ENCODE results near the gene ANKRD1. TPM values are rescaled to one million over a fixed set of nuclear protein-coding genes. Genes with fewer than 3 reads are reported as not detected.
"Not testable (repeated sequence)": the region's sequence is repeated elsewhere in the genome, so short reads cannot be mapped to it uniquely, and the experiment has no call there.

Gene ANKRD1
- total RNA-seq, 2 donors from 2014 or later: 0.52 to 4.3 TPM

- 65 to 67% methylated on average over 1 of the region's 1 CpG for WGBS, 2 donors
These were observed 14.3 kb downstream of the ANKRD1 start for GRCh38 chr10:90906596-90906995.

GRCh38 chr10:90905925-90906324, 15.0 kb downstream of the ANKRD1 start:
- DNase-seq: no peak
- Histone ChIP-seq H3K9me3 (no peaks in the 10 kb centered on the region), H3K27me3 (no peaks in the 10 kb centered on the region), H3K27ac (no peak overlapping the region), H3K36me3 (replicated peaks in 1 of 2; ENCODE audit: insufficient read depth in 1 of 2, low read depth in 2 of 2) (peaks cover 0 to 2% of the 10 kb centered on the region in 2 donors), H3K4me3 (no peak overlapping the region), H3K4me1 (no peaks in the 10 kb centered on the region)
- intact Hi-C loops (cut with DNase I): no loop called here
- ATAC-seq: no peak
- 88 to 92% methylated on average over 1 of the region's 1 CpG for WGBS, 2 donors
- TF ChIP-seq POLR2A (IDR thresholded peaks at IDR 0.05) (no peak), CTCF (IDR thresholded peaks at IDR 0.05) (no peak)

More at GRCh38 chr10:90906596-90906995, 14.3 kb downstream of the ANKRD1 start:
- TF ChIP-seq CTCF (IDR thresholded peaks at IDR 0.05): no peak
- no peak for TF ChIP-seq POLR2A (IDR thresholded peaks at IDR 0.05)
- Histone ChIP-seq H3K4me1 (no peaks in the 10 kb centered on the region), H3K4me3 (no peak overlapping the region), H3K9me3 (no peaks in the 10 kb centered on the region), H3K27ac (no peak overlapping the region), H3K27me3 (no peaks in the 10 kb centered on the region), H3K36me3 (replicated peaks in 1 of 2; ENCODE audit: insufficient read depth in 1 of 2, low read depth in 2 of 2) (peaks cover 0 to 2% of the 10 kb centered on the region in 2 donors)
- ATAC-seq (no peak), DNase-seq (no peak)
- intact Hi-C loops (cut with DNase I): no loop called here

GRCh38 chr10:90896916-90897315, 24.0 kb downstream of the ANKRD1 start:
- intact Hi-C loops (cut with DNase I); ATAC-seq; H3K4me3 ChIP-seq; H3K36me3 ChIP-seq (replicated peaks in 1 of 2; ENCODE audit: insufficient read depth in 1 of 2, low read depth in 2 of 2); DNase-seq; H3K9me3 ChIP-seq; H3K27ac ChIP-seq; H3K27me3 ChIP-seq; H3K4me1 ChIP-seq: not testable (repeated sequence)
- WGBS, 2 donors: 77 to 91% methylated on average over 2 of the region's 2 CpGs

GRCh38 chr10:90893190-90893589, 27.7 kb downstream of the ANKRD1 start:
- H3K4me1 ChIP-seq: no peaks in the 10 kb centered on the region
- no peaks in the 10 kb centered on the region for H3K9me3 ChIP-seq
- peaks cover 0 to 6% of the 10 kb centered on the region in 2 donors for H3K36me3 ChIP-seq (replicated peaks in 1 of 2; ENCODE audit: insufficient read depth in 1 of 2, low read depth in 2 of 2)
- ATAC-seq (no peak), DNase-seq (no peak)
- no peak overlapping the region for H3K27ac ChIP-seq
- WGBS, 2 donors: 94% methylated on average over 3 of the region's 3 CpGs
- TF ChIP-seq POLR2A (IDR thresholded peaks at IDR 0.05) (no peak), CTCF (IDR thresholded peaks at IDR 0.05) (no peak)
- H3K27me3 ChIP-seq: no peaks in the 10 kb centered on the region
- intact Hi-C loops (cut with DNase I): no loop called here
- no peak overlapping the region for H3K4me3 ChIP-seq

GRCh38 chr10:90890347-90890746, 30.5 kb downstream of the ANKRD1 start:
- H3K27me3 ChIP-seq: no peaks in the 10 kb centered on the region
- H3K9me3 ChIP-seq: no peaks in the 10 kb centered on the region
- WGBS, 2 donors: 83 to 96% methylated on average over 2 of the region's 2 CpGs
- H3K36me3 ChIP-seq (replicated peaks in 1 of 2; ENCODE audit: insufficient read depth in 1 of 2, low read depth in 2 of 2): peaks cover 0 to 15% of the 10 kb centered on the region in 2 donors
- H3K27ac ChIP-seq: no peak overlapping the region
- TF ChIP-seq CTCF (IDR thresholded peaks at IDR 0.05) (no peak), POLR2A (IDR thresholded peaks at IDR 0.05) (no peak)
- ATAC-seq (no peak), DNase-seq (no peak)
- intact Hi-C loops (cut with DNase I): no loop called here
- H3K4me3 ChIP-seq: no peak overlapping the region
- no peaks in the 10 kb centered on the region for H3K4me1 ChIP-seq
